ENCODE measurements around the gene ARMC9.
"Not testable (repeated sequence)": the region's sequence is repeated elsewhere in the genome, so short reads cannot be mapped to it uniquely, and the experiment has no call there.

The ARMC9 gene

DNA sequence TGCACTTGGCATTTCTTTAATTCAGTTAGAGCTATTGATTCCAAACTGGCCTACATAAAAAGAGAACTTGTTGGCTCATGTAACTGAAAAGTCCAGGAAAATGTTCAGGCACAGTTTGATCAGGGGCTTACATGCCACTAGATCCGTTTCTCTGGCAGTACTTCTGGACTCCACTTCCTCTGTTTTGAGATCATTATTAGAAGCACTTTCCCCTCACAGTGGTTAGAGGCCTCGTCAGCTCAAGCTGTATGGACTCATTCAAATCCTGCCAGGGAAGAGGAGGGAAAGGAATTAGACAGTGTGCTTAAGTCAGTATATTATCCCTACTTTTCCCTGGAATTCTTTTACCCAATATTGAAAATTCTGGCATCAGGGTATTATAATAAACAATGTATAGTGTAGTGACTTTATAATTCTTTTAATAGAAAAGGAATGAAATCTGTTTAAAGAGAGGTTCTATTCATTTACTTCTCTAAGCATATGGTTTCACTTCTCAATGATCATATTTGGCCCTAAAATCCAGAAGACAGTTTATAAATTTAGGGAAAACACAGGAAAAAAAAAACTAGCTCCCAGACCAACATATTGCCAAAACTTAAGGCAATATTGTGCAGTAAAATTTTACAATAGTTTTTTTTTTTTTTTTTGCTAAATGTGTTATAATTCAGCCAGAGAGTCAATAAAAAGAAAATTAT, 92.0 kb downstream of the ARMC9 start:
- no peak for DNase-seq

DNA sequence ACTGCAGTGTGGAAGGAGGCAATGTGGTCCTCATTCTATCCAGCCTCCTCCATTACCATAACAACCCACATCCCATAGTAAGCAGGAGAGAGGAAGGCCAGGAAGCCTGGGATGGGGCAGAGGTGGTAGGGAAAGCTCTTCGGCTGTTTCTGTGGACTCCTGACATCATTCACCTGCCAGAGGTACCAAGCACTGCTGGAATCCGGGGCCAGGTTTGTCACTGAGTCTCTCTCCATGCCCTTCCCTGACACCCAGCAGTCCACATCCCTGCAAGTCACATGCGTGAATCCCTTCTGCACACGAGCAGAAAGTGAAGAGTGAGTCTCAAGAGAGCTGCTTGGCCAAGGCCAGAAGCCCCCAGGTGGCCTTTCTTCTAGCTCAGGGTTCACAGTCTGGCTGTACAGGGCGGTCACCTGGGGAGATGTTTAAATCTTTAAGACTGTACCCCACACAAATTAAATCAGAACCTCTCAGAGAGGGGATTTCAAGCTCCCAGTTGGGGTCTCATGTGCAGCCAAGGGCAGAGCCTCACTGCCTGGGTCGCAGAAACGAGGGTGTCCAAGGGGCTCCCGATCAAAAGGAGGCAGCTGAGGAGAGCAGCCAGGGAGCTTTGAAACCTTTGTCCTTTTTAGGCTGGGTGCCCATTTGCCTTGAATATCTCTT, 94.2 kb downstream of the ARMC9 start:
- DNase-seq = no peak

GRCh38 chr2:231293163-231293562, 94.7 kb downstream of the ARMC9 start:
- no peak for DNase-seq

DNA sequence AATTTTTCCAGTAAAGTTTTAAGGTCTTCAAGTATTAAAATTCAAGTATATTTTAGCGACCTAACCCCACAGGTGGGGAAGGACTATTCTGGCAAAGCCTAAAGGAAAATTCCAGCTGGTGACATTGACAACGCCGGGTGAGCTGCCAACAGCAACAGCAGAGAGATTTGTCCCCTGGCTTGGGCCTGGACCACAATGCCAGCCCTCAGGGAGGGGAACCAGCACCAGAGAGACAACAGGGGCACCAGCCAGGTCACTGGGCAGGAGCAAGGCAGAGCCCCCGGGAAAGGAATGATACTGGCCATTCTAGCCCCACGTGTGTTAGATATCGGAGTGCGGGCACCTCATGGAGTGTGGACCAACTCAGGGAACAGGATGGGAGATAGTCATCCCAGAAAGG, 95.7 kb downstream of the ARMC9 start:
- no peak for DNase-seq

DNA sequence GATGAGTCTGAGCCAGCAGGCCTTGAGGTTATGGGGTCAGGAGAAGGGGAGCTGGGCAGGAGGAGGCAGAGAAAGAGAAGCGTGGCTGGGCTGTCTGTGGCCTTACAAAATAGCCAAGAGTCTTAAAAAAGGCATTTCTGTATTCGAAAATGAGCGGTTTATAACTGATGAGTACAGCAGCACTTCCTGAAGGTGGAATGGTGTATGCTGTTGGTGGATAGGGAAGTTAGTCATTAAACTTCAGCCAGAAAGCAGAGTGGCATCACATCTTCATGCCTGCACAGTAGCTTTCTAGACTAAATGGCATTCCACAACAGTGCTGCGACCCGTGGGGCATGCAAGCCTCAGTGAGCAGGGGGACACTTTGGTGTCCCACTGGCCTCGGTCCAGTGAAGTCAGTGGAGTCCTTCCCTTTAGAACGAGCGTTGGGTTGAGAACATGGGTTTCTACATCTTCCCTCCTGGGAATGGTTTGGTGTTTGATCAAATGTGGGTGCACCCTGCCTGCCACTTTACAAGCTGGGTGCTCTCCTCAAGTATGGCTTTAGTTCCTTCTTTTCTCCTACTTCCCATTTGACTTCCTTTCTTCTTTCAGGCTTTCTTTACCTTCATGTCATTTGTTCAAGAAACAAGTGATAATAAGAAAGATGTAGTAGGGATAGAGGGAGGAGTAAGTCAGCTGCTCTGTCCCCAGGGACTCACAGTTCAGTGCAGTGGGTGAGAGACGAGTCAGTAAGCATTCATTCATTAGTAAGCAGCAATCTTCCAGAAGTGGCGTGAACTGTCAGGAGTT, 96.3 kb downstream of the ARMC9 start:
- no peak for DNase-seq

DNA sequence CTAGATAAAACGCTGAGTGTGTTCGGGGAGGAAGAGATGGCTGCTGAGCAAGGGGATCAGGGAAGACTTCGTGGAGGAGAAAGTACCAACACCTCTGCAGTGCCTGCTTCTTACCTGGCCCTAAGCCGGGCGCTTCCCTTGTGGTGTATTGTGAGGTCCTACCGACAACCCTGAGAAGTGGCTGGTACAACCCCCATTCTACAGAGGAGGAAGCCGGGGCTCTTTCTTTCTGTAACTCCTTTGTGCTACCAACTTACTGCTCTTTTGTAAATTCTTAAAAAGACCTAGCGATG, 96.9 kb downstream of the ARMC9 start:
- DNase-seq = no peak

DNA sequence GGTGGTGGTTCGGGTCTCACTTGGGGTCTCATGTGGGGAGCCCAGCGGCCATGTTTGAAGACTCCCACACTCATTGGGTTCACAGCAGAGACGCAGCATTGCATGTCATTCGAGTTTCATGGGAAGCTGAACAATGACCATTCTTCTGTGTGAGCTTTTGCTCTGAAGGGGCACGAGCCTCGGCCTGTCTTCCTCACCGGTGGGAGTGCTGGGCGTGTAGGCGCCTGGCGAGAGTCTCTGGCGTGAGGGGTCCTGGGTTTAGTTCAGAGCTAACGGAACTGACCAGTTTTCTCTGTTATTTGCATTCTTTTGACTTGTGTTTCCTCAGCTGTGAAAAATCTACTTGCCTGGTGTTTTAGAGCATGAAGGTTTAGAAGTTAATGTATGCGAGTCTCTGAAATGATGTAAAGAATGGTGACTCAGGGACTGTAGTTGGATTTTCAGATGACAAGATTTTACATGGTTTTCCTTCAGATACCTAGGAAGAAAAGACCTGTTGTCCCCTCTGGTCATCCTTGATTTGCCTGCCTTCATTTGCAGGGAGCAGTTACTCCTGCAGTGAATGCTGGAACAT, 98.1 kb downstream of the ARMC9 start:
- no peak for DNase-seq

GRCh38 chr2:231297108-231297908, 98.9 kb downstream of the ARMC9 start:
- no peak for DNase-seq

- DNase-seq = no peak
Observed at GRCh38 chr2:231298091-231298490, 99.7 kb downstream of the ARMC9 start.

DNA sequence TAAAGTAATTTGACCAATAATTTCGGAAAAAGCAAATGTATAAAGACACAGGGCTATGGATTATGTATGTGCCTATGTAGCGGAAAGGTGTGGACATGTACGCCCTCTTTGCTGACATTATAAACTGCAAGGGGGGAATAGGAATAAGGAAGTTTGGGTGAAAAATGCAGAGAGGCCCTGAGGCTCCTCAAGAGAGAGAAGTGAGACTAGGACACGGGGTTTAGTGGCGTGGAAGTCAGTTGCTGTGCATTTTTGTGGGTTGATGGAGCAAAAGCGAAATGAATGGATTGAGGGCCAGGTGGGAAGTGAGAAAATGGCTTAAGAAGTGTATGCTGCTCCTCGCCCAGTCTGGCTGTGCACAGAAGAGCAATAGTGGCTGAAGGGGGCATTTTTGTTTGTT, 100.8 kb downstream of the ARMC9 start:
- DNase-seq = no peak

GRCh38 chr2:231300020-231300721, 101.7 kb downstream of the ARMC9 start:
- no peak for DNase-seq

DNA sequence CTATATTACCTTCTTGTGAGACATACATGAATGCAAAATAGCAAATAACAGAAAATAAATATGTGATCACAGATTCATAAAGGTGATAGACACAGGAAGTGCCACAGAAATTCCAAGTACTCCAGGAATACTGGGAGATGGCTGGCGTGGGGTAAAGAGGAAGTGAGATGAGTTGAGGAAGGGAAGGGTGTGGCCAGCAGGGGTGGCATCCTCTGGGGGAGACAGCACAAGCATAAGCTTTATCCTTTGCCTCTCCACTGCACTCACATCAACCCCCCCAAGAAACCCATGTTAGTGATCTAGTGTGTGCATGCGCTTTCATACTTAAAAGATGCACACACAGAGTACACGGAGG, 102.3 kb downstream of the ARMC9 start:
- no peak for DNase-seq

DNA sequence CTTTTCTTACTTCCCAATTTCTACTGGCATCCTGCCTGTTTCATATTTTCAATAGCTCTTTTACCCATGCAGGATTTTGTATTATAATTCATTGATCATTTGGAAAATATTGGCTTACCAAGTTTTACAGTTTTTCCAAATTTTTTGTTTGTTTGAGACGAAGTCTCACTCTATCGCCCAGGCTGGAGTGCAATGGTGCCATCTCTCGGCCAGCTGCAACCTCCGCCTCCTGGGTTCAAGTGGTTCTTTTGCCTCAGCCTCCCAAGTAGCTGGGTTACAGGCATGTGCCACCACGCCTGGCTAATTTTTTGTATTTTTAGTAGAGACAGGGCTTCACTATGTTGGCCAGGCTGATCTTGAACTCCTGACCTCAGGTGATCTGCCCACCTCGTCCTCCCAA, 105.8 kb downstream of the ARMC9 start:
- DNase-seq = not testable (repeated sequence)

- DNase-seq = no peak
Observed at GRCh38 chr2:231305221-231305620, 106.8 kb downstream of the ARMC9 start.

GRCh38 chr2:231306791-231307393, 108.5 kb downstream of the ARMC9 start:
- DNase-seq = no peak

DNA sequence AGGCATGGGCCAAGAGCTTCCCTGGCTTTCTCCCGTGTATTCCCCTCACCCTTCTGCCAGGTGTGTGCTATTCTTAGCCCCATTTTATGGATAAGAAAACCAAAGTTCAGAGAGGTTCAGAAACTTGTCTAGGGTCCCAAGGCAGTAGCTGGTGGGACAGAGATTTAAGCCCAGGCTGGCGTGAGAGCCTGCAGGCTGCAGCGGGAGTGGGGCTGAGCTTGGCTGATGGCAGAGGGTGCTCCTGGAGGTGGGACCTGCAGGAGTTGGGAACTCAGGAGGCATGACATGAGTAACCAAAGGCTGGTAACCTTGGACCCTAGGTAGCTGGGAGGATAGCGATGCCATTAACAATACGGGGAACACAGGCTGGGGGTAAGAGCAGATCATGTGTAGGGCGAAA, 109.8 kb downstream of the ARMC9 start:
- DNase-seq = no peak

- DNase-seq = no peak
Observed at GRCh38 chr2:231308631-231309428, 110.4 kb downstream of the ARMC9 start.

DNA sequence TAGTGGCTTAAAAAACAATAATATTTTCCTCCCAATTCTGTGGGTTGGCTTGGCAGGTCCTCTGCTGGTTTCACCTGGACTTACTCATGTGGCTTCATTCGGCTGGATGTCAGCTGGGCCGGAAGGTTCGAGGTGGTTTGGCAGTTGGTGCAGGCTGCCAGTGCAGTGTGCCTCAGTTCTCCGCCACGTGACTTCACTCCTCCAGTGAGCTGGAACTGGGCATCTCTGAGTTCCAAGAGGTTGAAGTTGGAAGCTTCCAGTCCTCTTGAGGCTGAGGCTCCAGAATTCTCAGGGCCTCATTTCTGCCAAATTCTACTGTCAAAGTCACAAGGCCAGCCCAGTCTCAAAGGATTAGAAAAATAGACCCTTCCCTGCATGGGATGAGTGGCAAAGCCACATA, 113.6 kb downstream of the ARMC9 start:
- no peak for DNase-seq

- DNase-seq = no peak
Observed at GRCh38 chr2:231315896-231316295, 117.5 kb downstream of the ARMC9 start.

GRCh38 chr2:231317579-231317978, 119.1 kb downstream of the ARMC9 start:
- no peak for DNase-seq

DNA sequence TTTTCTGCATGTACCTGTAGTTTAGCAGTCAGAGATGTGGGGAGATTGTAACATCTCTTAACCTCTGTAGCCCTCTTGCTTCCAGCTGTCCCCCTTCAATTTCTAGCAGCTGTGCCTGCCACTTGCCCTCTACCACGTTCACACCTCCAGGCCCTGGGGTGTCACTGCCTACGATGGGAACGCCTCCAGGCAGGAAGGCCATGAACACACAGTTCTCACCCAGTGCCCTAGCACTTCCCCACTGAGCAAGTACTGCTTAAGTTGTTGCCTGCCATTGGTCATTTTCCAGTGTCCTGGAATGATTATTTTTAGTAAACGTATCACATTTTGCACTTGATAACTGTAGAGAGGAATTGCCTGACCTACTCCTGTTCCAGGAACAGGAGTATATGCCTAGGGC, 120.0 kb downstream of the ARMC9 start:
- DNase-seq = no peak
